Astrocyte of the spinal cord (primary cell): ENCODE measurements around the gene NSD2.

Experiments
- DNase-seq: peaks from one replicate; pipeline ENCODE4 v3.0.0; 2011; ENCODE audit warnings: low read depth, low spot score
- H3K4me3 ChIP-seq: 2 replicates; pipeline ENCODE4 v1.5.1; 2011; ENCODE audit warnings: low read depth, mild to moderate bottlenecking, low read length, moderate library complexity
- CTCF ChIP-seq: IDR thresholded peaks from 2 replicates; pipeline ENCODE4 v1.5.1; 2012; ENCODE audit warnings: low read depth, mild to moderate bottlenecking, low read length, inconsistent platforms
- in situ Hi-C: cut with HindIII; loops from 2 replicates; pipeline ENCODE4 v1.10.0; 2017; ENCODE audit warnings: low sequenced_read_pairs

NSD2 gene

GRCh38 chr4:1988327-1988724 lies 117.1 kb downstream of the NSD2 start:
- no peak overlapping the region for H3K4me3 ChIP-seq
- TF ChIP-seq CTCF, result no peak
- in situ Hi-C loops, result no loop called here
- no peak for DNase-seq

- no peak for TF ChIP-seq CTCF
- in situ Hi-C loops, result no loop called here
- H3K4me3 ChIP-seq, result no peak overlapping the region
- DNase-seq, result no peak
Measured at GRCh38 chr4:1989533-1990347, 118.5 kb downstream of the NSD2 start.

- TF ChIP-seq CTCF, result no peak
- DNase-seq, result no peak
- H3K4me3 ChIP-seq, result no peak overlapping the region
- in situ Hi-C loops, result no loop called here
Measured at GRCh38 chr4:1990348-1990645, 119.1 kb downstream of the NSD2 start.

GRCh38 chr4:1990676-1991075 lies 119.5 kb downstream of the NSD2 start:
- DNase-seq, result no peak
- in situ Hi-C loops, result no loop called here
- TF ChIP-seq CTCF, result no peak
- no peak overlapping the region for H3K4me3 ChIP-seq

GRCh38 chr4:1991087-1991486 lies 119.9 kb downstream of the NSD2 start:
- in situ Hi-C loops, result no loop called here
- no peak for DNase-seq
- H3K4me3 ChIP-seq, result no peak overlapping the region
- TF ChIP-seq CTCF, result no peak

- no peak overlapping the region for H3K4me3 ChIP-seq
- in situ Hi-C loops, result no loop called here
- no peak for TF ChIP-seq CTCF
- DNase-seq, result no peak
Measured at GRCh38 chr4:1991596-1992434, 120.6 kb downstream of the NSD2 start.
